Mesendoderm (in vitro differentiated cells): ENCODE results near the gene CLN6.
A peak's percentile ranks its signal among the peaks of the same experiment; 100 is the strongest.

Experiments
- DNase-seq: peaks from one replicate; pipeline ENCODE4 v3.0.0; 2013
- H2AK5ac ChIP-seq: 2 replicates; pipeline ENCODE4 v1.6.1; 2013; ENCODE audit warnings: low read length, inconsistent platforms
- H2BK120ac ChIP-seq: 2 replicates; pipeline ENCODE4 v1.6.1; 2013; ENCODE audit warnings: low read depth, mild to moderate bottlenecking, low read length, moderate library complexity, mixed read lengths
- H2BK15ac ChIP-seq: replicated peaks from 2 replicates; pipeline ENCODE4 v1.6.1; 2013; ENCODE audit warnings: low read depth, mild to moderate bottlenecking, moderate library complexity
- H2BK5ac ChIP-seq: 2 replicates; pipeline ENCODE4 v1.6.1; 2013; ENCODE audit warnings: low read length, inconsistent platforms
- H3K18ac ChIP-seq: 2 replicates; pipeline ENCODE4 v1.6.1; 2013; ENCODE audit warnings: mild to moderate bottlenecking, low read length, mixed read lengths
- H3K23ac ChIP-seq: one replicate; pipeline ENCODE4 v1.6.1; 2013; ENCODE audit warnings: low read length
- H3K27ac ChIP-seq: 2 replicates; pipeline ENCODE4 v1.5.1; 2013; ENCODE audit warnings: low read depth, mild to moderate bottlenecking, inconsistent platforms, low read length, moderate library complexity
- H3K27me3 ChIP-seq: 2 replicates; pipeline ENCODE4 v1.6.1; 2013; ENCODE audit warnings: low read length, control low read depth, mild to moderate bottlenecking, inconsistent platforms; ENCODE audit not compliant: insufficient read depth, poor library complexity
- H3K36me3 ChIP-seq: 2 replicates; pipeline ENCODE4 v1.6.1; 2013; ENCODE audit warnings: low read length, inconsistent platforms; ENCODE audit not compliant: control insufficient read depth, insufficient read depth
- H3K4ac ChIP-seq: one replicate; pipeline ENCODE4 v1.6.1; 2013; ENCODE audit warnings: low read depth, mild to moderate bottlenecking, low read length, moderate library complexity
- H3K4me1 ChIP-seq: 2 replicates; pipeline ENCODE4 v1.6.1; 2013; ENCODE audit warnings: low read depth, low read length, inconsistent platforms; ENCODE audit not compliant: control insufficient read depth
- H3K4me2 ChIP-seq: 2 replicates; pipeline ENCODE4 v1.6.1; 2013; ENCODE audit warnings: low read length
- H3K4me3 ChIP-seq: 2 replicates; pipeline ENCODE4 v1.5.1; 2013; ENCODE audit warnings: mild to moderate bottlenecking, low read length
- H3K56ac ChIP-seq: one replicate; pipeline ENCODE4 v1.6.1; 2013; ENCODE audit warnings: low read length
- H3K79me1 ChIP-seq: 2 replicates; pipeline ENCODE4 v1.6.1; 2013; ENCODE audit warnings: low read length, inconsistent platforms
- H3K79me2 ChIP-seq: 2 replicates; pipeline ENCODE4 v1.6.1; 2013; ENCODE audit warnings: mild to moderate bottlenecking, low read length; ENCODE audit not compliant: control insufficient read depth, insufficient read depth
- H3K9ac ChIP-seq: 2 replicates; pipeline ENCODE4 v1.6.1; 2013; ENCODE audit warnings: low read length, inconsistent platforms
- H4K5ac ChIP-seq: one replicate; pipeline ENCODE4 v1.6.1; 2013; ENCODE audit warnings: low read length
- H4K8ac ChIP-seq: one replicate; pipeline ENCODE4 v1.6.1; 2013; ENCODE audit warnings: low read depth, mild to moderate bottlenecking, control low read depth, low read length, moderate library complexity
- WGBS: extraction: QIAGEN DNeasy Blood & Tissue Kit; methylation state at CpG from one replicate; pipeline ENCODE4 v1.1.7; 2013; ENCODE audit warnings: low lambda C conversion rate, missing lambda C conversion rate; ENCODE audit not compliant: insufficient coverage; ENCODE audit errors: extremely low coverage; 5-methylcytosine and 5-hydroxymethylcytosine counted together

CLN6 gene

GRCh38 chr15:68195336-68196112, 34.0 kb downstream of the CLN6 start:
- H3K9ac ChIP-seq = no peak overlapping the region
- no peak overlapping the region for H2BK15ac ChIP-seq
- no peak overlapping the region for H4K8ac ChIP-seq
- H3K4me1 ChIP-seq = no peaks in the 10 kb centered on the region
- no peaks in the 10 kb centered on the region for H3K36me3 ChIP-seq
- H3K23ac ChIP-seq = peak overlapping the region; percentile 56
- H3K27ac ChIP-seq = no peak overlapping the region
- H3K27me3 ChIP-seq = no peaks in the 10 kb centered on the region
- no peak overlapping the region for H3K18ac ChIP-seq
- no peak overlapping the region for H3K56ac ChIP-seq
- no peak overlapping the region for H2BK120ac ChIP-seq
- no peak for DNase-seq
- WGBS = no CpG with 5 or more reads among the region's 8 CpGs
- no peak overlapping the region for H2AK5ac ChIP-seq
- no peak overlapping the region for H3K4me2 ChIP-seq
- peaks cover 2% of the 10 kb centered on the region for H3K79me1 ChIP-seq
- H3K4me3 ChIP-seq = no peak overlapping the region
- no peak overlapping the region for H2BK5ac ChIP-seq
- H3K79me2 ChIP-seq = no peaks in the 10 kb centered on the region
- no peak overlapping the region for H3K4ac ChIP-seq
- H4K5ac ChIP-seq = no peak overlapping the region

GRCh38 chr15:68192804-68193486, 36.6 kb downstream of the CLN6 start:
- WGBS = no CpG with 5 or more reads among the region's 5 CpGs
- no peak for DNase-seq

GRCh38 chr15:68192117-68192516, 37.4 kb downstream of the CLN6 start:
- H3K79me2 ChIP-seq = no peaks in the 10 kb centered on the region
- no peak overlapping the region for H3K18ac ChIP-seq
- no peak overlapping the region for H2AK5ac ChIP-seq
- no peaks in the 10 kb centered on the region for H3K27me3 ChIP-seq
- H3K9ac ChIP-seq = no peak overlapping the region
- no CpG with 5 or more reads among the region's 4 CpGs for WGBS
- no peak overlapping the region for H3K4me3 ChIP-seq
- H3K79me1 ChIP-seq = no peaks in the 10 kb centered on the region
- H3K36me3 ChIP-seq = peaks cover 2% of the 10 kb centered on the region
- H2BK15ac ChIP-seq = no peak overlapping the region
- H3K27ac ChIP-seq = no peak overlapping the region
- H4K8ac ChIP-seq = no peak overlapping the region
- DNase-seq = no peak
- no peaks in the 10 kb centered on the region for H3K4me1 ChIP-seq
- no peak overlapping the region for H3K4ac ChIP-seq
- no peak overlapping the region for H4K5ac ChIP-seq
- H3K23ac ChIP-seq = no peak overlapping the region
- H3K4me2 ChIP-seq = no peak overlapping the region
- H3K56ac ChIP-seq = no peak overlapping the region
- H2BK120ac ChIP-seq = no peak overlapping the region
- H2BK5ac ChIP-seq = no peak overlapping the region

More at GRCh38 chr15:68192804-68193486, 36.6 kb downstream of the CLN6 start:
- Histone ChIP-seq H3K36me3 (no peaks in the 10 kb centered on the region), H2AK5ac (no peak overlapping the region), H4K8ac (no peak overlapping the region), H3K4me1 (no peaks in the 10 kb centered on the region), H3K79me1 (no peaks in the 10 kb centered on the region), H3K27me3 (no peaks in the 10 kb centered on the region), H3K4me2 (no peak overlapping the region), H3K18ac (no peak overlapping the region), H3K56ac (no peak overlapping the region), H3K27ac (no peak overlapping the region), H2BK15ac (no peak overlapping the region), H3K79me2 (no peaks in the 10 kb centered on the region), H3K23ac (no peak overlapping the region), H3K4me3 (no peak overlapping the region), H2BK5ac (no peak overlapping the region), H4K5ac (no peak overlapping the region), H3K4ac (no peak overlapping the region), H3K9ac (no peak overlapping the region), H2BK120ac (no peak overlapping the region)

DNA sequence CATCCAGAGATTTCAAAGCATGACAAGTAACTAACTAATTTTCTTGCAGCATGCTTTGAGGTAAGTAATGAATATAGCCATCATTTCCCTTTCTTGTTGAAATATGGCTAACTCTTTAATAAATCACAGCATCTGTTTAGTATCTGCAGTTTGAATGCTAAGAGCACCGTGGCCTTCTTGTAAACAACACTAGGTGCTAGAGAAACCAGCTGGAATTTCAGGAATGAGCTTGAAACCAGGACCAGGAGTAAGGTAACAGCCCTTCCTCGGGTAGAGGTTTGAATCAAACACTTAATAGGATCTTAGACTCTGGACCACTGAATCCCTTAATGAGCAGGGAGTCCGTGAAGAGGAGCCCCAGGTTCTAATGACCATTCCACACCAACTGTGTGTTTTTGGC, 38.0 kb downstream of the CLN6 start:
- WGBS = no CpG with 5 or more reads among the region's 3 CpGs

DNA sequence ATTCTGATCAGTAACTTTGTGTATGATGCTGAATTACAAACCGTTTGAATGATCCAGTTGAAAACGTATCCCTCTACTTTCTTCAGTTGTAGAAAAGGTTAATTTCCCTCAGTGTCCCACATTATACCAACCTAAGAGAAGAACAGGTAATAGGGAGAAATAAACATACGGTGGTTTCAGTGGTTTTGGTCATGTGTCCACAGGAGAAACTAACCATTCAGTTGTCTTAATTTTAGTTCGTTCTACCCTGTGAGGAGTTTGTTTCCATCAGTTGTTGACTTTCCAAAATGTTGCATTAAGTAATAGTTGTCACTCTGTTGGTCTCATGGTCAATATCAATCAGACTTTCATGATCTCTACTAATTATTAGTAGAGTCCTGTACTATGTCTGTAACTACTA, 39.5 kb downstream of the CLN6 start:
- Histone ChIP-seq H3K9ac (no peak overlapping the region), H3K4me1 (no peaks in the 10 kb centered on the region), H3K79me2 (no peaks in the 10 kb centered on the region), H3K4ac (no peak overlapping the region), H2BK5ac (no peak overlapping the region), H3K4me3 (no peak overlapping the region), H3K27ac (no peak overlapping the region), H4K5ac (no peak overlapping the region), H3K56ac (no peak overlapping the region), H3K18ac (no peak overlapping the region), H2BK120ac (no peak overlapping the region), H4K8ac (no peak overlapping the region), H3K4me2 (no peak overlapping the region), H2BK15ac (no peak overlapping the region), H3K79me1 (no peaks in the 10 kb centered on the region), H3K27me3 (no peaks in the 10 kb centered on the region), H3K23ac (no peak overlapping the region), H3K36me3 (peaks cover 6% of the 10 kb centered on the region), H2AK5ac (no peak overlapping the region)
- WGBS = no CpG with 5 or more reads among the region's 4 CpGs
- no peak for DNase-seq

More for the DNA sequence above, 38.0 kb downstream of the CLN6 start:
- Histone ChIP-seq H3K18ac (no peak overlapping the region), H3K4me1 (no peaks in the 10 kb centered on the region), H3K4ac (no peak overlapping the region), H3K9ac (no peak overlapping the region), H3K23ac (no peak overlapping the region), H3K79me1 (no peaks in the 10 kb centered on the region), H2BK15ac (no peak overlapping the region), H3K27me3 (no peaks in the 10 kb centered on the region), H4K8ac (no peak overlapping the region), H3K27ac (no peak overlapping the region), H3K56ac (no peak overlapping the region), H2BK5ac (no peak overlapping the region), H3K36me3 (peaks cover 4% of the 10 kb centered on the region), H2AK5ac (no peak overlapping the region), H4K5ac (no peak overlapping the region), H2BK120ac (no peak overlapping the region), H3K4me2 (no peak overlapping the region), H3K79me2 (no peaks in the 10 kb centered on the region), H3K4me3 (no peak overlapping the region)
- peak; percentile 63 for DNase-seq
